GM21576 (cell line): ENCODE data around the gene ALDH18A1.

ENCODE experiments used
- ATAC-seq: cut with Tn5 transposase; IDR thresholded peaks from one replicate; pipeline ENCODE4 v1.9.1; 2021; ENCODE audit warnings: mild to moderate bottlenecking, moderate library complexity; ENCODE audit not compliant: unreplicated experiment

The ALDH18A1 gene

DNA sequence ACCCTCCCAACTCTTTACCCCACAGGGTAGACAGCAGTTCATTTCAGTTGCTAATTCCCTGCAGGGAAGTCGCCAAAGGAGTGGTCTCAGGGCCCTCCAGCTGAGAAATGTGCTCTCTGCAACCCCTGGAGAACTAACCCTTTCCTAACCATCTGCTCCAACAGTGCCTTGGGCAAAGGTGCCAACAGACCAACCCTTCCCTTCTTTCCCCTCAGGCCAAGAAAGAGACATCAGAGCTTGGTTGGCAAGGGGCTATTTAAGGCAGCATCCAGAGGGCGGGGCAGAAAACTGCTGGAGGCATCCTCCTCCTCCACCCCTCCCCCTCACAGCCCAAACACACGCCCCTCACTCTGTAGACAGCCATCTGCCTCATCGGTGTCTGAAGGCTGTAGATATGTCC lies 97.0 kb downstream of the ALDH18A1 start:
- no peak for ATAC-seq

DNA sequence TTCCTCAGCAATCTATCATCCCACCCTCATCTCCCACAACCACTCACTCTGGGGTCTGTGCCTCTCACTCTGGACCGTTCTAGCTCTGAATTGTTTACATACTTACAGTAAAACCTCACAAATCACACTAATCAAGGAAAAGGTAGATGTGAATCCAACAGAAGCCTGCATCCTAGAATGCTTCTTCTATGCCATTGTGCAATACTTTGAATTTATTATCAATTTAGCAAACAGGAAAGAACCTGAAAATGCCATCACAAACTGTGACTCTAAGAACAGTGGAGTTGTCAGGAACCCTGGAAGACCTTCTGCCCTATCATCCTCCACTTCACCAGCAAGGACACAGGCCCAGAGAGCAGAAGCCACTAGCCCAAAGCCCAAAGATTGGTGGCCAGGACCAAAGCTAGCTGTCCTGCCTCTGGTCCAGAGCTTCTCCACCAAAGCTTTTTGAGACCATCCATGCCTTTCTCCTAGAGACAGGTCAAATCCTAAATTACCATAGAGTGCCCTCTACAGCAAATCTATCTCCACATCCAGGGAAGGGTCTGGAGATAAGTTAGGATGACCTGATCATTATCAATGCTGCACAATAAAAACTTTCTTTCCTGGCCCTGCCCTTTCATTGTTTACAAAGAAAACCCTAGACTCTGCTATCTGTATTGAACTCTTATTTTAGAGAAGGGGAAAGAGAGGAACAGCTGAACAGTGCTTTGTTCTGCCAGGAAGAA lies 97.8 kb downstream of the ALDH18A1 start:
- ATAC-seq = no peak

DNA sequence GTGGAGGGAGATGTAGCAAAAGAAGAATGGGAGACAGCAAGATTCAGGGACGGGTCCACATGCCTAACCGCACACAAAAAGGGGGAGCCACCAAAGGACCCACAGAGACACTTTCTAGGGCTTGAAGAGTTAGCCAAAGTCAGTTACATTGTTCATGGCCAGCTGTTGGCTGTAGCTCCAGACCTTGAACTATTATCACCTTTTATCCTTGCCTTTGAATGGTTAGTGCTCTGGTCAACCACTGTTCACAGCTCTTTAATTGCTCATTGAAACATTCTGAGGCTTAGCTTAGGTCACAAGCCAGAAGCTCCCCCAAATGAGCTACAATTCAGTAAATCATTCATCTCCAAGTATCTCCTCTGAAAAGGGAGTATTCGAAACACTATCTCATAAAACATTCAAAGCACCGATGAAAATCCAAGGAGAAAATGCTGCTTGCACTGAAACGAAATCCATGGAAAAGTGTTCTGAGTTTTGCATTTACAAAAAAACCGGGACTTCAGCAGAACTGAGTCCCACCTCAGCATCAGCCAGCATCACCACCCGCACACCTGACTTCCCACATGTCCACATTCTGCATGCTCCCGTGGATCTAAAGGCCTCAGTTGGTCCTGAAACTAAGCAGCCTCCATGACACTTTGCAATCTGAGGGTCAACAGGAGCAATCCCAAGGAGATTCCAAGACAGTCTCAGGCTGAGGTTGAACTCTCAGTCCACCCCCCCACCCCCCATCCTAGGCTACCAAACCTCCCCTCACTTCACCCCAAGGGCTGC lies 99.3 kb downstream of the ALDH18A1 start:
- no peak for ATAC-seq
